GM19351 (cell line): ENCODE results near the gene IL36G.

Experiments
- ATAC-seq: cut with Tn5 transposase; IDR thresholded peaks from one replicate; pipeline ENCODE4 v1.9.1; 2021; ENCODE audit warnings: mild to moderate bottlenecking, moderate library complexity; ENCODE audit not compliant: unreplicated experiment

Gene IL36G

DNA sequence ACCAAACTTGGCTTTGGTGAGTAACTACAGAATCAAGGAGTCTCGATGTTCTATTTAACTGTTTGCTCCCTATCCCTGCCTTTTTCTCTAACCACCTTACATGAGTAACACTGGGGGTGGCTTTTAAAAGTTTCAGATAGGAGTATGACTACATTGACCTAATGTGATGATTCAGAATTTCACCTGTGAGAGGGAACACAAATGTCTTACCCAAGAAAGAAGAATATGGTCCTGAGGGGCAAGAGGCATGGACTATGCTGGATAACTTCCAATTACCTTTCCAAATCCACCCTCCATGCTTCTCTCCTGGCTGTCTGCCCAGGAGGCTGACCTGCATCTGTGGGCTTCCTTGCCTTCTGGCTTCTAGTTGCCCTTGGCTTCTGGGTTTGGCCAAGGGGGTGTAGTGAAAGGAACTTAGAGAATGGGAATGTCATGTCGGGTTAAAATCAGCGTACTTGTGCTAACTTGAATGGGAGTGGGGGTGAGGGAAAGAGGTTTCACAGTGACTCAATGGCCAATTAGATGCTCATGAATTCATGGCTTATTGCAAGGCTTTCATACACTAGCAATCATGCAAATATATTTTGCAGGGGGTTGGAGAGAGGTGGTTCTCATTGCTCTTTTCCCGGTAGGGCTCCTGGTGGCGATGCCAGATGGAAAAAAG is 5.3 kb upstream of the IL36G start:
- no peak for ATAC-seq

DNA sequence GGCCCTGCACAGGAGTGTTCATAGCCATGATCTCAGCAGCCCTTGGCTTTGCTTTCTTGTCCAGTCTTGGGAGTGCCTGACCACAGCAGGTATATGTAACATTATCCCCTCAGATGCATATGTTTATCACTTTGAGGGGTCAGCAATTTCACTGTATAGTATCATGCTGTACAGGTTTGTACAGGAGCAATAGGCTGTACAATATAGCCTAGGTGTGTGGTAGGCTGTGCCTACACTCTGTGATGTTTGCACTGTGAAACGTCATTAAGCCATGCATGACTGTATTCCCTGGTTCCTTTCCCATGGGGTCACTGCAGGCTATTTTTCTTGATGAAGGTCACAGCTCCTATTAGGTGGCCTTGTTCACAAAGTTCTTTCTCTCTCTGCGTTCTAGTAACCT is 4.7 kb upstream of the IL36G start:
- ATAC-seq = no peak

DNA sequence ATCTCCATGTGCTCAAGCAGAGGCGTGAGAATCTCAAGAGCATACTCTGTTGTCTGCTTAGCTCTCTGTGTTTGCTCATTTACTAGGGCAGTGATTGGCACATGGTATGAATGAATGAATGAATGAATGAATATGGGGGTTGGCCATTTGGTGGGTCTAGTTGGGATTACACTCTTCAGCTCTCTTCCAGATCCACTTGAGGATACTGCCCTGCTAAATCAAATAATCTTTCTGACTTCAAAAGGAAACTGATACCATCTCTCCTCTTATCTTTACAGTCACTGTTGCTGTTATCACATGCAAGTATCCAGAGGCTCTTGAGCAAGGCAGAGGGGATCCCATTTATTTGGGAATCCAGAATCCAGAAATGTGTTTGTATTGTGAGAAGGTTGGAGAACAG is 1.9 kb downstream of the IL36G start:
- no peak for ATAC-seq

DNA sequence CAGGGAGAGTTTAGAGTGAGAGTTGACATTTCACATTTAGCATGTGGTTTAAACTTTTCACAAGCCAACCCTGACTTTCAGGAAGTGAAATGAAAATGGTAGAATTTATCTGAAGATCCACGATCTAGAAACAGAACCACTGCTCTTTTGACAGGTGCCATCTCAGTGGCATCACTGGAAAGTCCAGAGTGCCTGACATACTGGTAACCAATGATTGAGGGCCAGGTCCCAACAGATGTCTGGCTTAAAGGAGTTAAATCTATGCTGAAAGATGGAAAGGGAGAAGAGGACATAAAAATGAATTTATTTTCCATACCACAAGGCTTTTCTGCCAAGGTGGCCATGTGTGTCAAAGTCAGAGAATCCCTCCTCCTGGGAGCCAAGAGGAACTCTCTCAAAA is 2.7 kb downstream of the IL36G start:
- no peak for ATAC-seq

DNA sequence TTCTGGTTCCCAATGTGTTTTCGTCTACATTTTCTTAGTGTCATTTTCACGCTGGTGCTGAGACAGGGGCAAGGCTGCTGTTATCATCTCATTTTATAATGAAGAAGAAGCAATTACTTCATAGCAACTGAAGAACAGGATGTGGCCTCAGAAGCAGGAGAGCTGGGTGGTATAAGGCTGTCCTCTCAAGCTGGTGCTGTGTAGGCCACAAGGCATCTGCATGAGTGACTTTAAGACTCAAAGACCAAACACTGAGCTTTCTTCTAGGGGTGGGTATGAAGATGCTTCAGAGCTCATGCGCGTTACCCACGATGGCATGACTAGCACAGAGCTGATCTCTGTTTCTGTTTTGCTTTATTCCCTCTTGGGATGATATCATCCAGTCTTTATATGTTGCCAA is 7.3 kb downstream of the IL36G start:
- ATAC-seq = no peak

DNA sequence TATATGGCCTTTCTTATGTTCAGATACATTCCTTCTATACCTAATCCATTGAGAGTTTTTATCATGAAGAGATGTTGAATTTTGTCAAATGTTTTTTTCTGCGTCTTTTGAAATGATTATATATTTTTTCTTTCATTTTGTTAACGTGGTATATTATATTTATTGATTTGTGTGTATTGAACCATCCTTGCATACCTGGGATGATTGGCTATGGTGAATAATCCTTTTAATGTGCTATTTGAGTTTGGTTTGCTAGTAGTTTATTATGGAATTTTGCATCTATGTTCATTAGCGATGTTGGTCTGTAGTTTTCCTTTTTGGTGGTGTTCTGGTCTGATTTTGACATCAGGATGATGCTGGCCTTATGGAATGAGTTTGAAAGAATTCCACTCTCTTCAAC is 11.8 kb downstream of the IL36G start:
- no peak for ATAC-seq

DNA sequence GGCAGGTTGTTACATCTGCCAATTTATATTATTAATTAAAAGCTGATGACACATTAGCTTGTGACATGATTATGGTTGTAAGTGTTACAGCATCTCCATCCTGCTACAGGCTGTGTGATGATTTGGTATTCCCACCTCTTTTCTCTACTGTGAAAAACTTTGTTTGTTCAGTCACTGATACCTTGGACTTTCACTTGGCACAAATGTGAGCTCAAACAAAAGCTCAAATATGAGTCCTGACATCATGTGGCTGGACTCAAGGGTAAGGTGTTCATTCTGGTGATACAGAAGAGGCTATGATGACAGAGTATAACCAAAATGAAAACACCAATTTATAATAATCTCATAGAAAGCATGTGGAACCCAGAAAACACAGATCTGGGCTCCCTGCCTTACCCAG is 16.0 kb downstream of the IL36G start:
- ATAC-seq = no peak

DNA sequence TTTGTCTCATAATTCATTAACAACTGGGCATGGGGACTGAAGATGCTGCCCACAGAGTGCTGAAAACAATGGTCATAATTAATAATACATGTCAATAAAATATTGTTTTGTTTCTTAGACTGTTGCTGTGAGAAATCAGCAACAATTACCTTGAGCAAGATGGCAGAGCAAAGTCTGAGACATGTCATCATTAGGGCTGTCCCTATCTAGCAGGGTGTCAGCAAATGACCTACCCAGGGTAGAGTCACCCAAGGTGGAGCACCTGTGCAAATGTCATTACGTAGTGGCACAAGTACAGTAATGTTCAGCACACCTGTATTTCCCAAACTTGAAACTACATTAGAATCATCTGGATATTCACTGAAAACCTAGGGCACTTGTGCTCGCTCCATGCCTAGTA is 16.8 kb downstream of the IL36G start:
- ATAC-seq = no peak

DNA sequence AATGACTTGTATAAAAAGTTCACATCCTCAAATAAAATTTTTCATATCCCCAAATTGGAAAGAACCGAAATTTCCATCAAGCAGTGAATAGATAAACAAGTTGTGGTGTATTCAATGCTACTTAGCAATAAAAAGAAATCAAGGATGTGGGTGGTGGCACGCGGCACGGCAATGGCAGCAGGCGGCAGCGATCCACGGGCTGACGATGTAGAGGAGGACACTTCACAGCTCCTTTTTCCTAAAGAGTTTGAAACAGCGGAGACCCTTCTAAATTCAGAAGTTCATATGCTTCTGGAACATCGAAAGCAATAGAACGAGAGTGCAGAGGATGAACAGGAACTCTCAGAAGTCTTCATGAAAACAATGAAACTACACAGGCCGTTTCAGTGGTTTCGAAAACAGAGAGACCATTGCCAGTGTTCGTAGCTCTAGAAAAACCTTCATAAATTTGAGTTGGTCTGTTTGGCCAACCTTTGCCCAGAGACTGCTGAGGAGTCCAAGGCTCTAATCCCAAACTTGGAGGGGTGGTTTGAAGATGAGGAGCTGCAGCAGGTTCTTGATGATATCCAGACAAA is 17.6 kb downstream of the IL36G start:
- no peak for ATAC-seq

DNA sequence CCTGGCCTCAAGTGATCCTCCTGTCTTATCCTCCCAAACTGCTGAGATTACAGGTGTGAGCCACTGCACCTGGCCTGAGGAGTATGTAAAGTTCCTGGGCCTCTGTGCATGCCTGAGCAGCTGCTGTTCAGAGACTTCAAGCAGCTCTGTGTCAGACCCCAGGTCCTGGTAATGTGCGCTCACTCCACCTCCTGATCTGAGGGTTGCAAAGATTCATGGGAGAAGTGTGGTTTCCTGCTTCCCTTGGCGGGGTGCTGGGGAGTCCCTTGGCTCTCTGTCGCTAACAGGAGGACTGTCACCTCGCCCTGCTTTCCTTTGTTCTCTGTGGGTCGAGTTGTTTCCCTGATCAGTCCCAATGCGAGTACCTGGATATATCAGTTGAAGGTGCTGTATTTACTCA is 18.8 kb downstream of the IL36G start:
- no peak for ATAC-seq

DNA sequence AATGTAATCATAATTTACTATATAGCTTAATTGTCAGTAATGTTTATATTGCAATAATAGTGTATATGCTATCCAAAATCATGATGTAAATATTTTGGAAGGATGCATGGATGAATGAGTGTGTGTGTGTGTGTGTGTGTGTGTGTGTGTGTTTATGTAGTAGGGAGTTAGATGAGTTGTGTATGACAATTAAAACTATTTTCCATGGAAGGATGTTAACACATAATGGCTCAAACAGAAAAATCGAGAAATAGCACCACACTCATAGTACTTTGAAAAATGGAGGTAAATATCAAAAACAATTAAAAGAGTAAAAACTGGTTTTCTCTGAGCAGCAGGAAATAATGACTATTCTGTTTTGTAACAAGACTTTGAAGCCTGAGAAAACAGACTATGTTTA is 19.3 kb downstream of the IL36G start:
- ATAC-seq = no peak

DNA sequence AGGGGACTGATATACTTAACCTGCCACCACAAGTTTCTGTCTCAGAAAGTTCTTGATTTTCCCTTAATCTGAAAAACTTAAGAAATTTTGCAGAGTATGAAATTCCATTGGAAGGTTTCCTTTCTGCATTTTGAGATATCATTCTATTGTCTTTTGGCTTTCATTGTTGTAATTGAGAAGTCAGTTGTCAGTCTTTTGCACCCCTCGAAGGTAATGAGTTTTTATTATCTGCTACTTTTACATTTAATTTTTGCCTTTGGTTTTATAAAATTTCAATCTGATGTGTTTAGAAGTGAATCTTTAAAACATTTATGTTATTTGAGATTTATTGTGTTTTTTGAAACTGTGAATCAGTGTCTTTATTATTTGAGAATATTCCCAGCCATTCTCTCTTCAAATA is 22.6 kb downstream of the IL36G start:
- no peak for ATAC-seq

DNA sequence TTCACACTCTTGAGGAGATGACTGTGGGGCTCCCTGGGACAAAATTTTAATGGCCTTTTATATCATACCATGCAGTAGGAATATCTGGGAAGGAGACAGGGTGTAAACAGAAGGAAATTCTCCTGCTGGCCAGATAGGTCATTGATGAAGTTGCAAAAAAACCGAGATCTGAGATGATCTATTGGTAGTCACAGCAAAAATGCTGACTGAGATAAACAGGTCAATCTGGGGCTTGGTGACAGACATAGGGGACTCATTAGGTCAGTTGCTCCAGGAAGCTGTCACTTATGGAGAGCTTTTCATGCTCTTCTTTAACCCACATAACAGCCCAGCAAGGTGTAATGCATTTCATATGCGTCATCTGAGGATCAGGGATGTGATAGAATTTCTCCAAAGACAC is 24.9 kb downstream of the IL36G start:
- ATAC-seq = no peak

DNA sequence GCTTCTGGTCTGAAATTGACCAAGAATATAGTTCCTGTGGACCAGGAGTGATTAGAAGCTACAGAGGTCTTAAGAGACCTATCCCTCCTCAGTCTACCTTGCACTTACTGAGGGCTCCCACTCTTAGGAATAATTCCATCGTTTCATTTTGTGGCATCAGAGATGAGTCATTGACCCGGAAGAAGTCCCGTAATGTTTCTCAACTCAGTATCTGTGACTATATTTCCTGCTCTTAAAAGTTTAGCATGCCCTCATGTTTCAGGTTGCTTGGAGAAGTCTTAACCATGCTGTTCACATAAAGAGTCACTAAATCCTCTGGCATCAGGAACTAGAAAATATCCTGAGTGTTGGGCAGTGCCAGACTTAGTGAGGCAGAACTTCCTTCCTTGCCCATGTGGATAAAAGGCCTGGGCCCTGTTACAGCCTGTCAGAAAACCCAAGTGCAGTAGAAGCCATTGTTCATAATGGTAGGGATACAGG is 27.3 kb downstream of the IL36G start, which contains the start of gene IL36A:
IL36A (plus strand) TSS at position 430 of the 480 bp plus-strand sequence. CDS start 413 bp downstream, outside the sequence.
- ATAC-seq = no peak

DNA sequence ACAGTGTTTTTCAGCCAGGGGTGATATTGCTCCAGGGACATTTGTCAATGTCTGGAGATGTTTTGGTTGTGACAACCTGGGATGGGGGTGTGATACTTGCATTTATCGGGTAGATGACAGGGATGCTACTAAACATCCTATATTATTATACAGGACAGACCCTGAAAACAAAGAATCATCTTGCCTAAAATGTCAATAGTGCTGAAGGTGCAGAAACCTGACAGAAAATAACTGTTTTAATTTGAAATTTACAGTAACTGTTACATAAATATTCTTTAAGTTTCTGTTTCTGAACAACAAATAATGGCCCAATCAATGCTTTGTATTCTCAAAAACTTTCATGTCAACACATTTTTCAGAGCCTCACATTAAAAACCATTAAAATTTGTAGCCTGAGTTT is 29.4 kb downstream of the IL36G start:
- no peak for ATAC-seq

DNA sequence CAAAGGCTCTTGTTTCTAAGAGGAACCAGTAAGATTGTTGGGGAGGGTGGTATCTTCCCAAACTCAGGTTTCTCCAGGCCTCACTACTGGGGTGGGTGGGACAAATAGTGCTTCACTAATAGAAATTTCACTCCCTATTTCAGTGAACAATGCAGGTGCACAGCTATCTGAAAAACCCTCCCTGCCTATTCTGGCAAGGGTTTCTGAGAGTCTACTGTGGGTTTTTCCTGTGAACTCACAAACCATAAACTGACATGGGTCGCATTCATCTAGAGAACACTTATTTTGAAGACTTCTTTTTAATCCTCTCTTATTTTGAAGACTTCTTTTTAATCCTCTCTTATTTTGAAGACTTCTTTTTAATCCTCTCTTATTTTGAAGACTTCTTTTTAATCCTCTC is 31.8 kb downstream of the IL36G start:
- no peak for ATAC-seq

DNA sequence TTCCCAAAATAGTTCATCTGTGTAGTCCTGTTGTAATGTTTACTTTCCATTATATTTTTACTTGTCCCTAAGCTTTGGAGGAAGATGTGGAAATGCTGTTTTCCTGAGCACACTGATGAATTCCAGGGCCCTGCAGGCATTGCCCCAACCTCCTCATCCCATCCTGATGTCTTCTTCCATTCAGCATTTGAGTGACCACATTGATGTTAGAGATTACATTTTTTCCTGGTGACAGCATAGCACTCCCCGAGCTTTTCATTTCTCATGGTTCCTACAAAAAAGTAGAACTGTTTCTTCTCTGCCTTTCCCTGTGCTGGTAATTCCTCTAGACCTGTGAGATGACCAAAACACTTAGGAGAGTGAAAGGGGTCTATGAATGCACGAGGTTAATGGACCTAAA is 32.3 kb downstream of the IL36G start:
- no peak for ATAC-seq

DNA sequence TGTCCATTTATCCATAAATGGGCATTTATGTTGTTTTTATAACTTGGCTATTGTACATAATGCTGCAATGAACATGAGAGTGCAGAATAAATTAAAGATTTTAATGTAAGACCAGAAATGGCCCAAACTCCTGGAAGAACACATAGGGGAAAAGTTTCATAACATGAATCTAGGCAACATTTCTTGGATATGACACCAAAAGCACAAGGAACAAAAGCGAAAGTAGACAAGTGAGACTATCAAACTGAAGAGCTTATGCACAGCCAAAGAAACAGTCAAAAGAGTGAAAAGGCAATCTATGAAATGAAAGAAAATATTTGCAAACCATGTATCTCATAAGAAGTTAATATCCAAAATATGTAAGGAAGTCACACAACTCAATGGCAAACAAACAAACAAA is 33.3 kb downstream of the IL36G start:
- no peak for ATAC-seq

DNA sequence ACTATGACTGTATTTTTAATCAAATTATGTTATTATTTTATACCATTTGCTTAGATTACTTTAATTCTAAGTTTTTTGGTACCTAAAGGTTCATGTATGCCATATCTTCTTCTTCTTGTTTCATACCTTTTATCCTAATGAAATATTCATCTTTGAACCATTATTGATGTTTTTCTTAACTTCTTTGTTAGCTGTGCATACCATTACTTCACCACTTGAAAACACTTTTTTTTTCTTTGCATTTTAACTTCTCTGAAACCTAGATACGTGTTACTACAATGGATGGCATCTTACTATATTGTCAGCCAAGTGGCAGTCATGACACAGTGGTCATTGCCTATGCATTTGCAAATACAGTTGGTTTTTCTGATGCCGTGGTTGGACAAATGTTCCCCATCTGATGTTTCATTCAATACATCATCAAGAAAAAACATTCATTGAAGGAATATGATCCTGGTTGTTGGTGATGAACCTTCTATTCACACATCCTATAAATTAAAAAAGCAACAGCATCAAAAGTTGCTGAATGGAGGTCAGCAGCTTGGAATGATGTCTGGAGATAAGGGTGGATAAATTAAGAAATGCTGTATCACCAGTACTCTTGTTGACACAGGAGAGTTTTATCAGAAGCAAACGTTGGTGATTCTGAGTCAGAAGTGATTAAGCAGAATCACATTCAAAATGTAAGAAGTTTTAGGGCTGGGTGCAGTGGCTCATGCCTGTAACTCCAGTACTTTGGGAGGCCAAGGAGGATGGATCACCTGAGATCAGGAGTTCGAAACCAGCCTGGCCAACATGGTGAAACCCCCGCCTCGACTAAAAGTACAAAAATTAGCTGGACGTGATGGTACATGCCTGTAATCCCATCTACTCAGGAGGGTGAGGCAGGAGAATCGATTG is 34.9 kb downstream of the IL36G start:
- ATAC-seq = no peak

DNA sequence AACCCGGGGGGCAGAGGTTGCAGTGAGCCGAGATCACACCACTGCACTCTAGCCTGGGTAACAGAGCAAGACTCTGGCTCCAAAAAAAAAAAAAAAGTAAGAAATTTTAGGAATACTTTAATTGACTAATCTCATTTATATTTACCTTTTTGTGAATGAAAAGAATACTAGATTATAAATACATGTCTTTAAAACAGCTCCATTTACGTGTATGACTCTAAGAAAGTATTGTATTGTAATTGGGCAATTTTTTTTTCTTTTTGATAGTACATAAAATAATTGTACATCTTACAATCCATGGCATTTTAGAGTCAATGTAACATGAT is 35.5 kb downstream of the IL36G start:
- ATAC-seq = no peak

DNA sequence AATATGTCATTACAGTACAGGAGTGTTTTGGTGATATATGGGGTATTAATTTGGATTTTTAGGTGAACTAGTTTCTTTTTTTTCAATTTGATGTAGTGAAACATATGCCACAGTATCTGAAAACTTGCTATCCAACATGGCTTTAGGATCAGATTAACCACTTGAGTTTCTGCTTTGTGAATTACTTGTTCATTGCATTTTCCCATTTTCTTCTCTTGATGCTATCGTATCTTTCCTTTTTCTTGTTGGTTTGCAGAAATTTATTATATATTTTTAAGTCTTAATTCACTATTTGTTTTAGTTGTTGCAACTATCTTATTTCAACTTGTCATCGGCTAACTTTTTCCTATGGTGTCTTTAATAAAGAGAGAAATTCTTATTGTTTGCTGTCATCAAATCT is 36.3 kb downstream of the IL36G start:
- no peak for ATAC-seq

DNA sequence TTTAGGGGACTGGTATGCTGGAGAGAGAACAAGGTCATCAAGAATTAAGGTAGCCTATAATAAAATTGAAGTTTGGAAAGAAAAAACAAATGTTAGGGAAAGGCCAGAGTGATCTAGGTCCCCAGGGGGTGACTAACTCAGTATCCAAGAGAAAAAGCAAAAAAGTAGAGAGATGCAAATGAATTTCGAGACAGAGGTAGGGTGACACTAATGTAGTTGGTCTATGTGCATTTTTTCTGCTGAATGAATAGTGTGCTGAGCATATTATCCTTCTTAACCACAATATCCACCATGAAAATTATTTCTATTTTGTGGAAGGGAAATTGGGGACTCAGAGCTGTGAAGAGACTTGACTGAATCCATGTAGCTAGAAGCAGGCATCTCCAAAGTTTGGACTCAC is 37.2 kb downstream of the IL36G start:
- no peak for ATAC-seq
